Astrocyte (in vitro differentiated cells and primary cell): ENCODE results near the gene TYRP1. TPM values are rescaled to one million over a fixed set of nuclear protein-coding genes. Genes with fewer than 3 reads are reported as not detected.

Experiments
- DNase-seq: peaks from one replicate; pipeline ENCODE4 v3.0.0-alpha.2; 2010; ENCODE audit warnings: low read depth
- FAIRE-seq: peaks from 2 replicates; lab custom pipeline; 2011; peaks lifted over from hg19 to GRCh38; lab: Jason Lieb, UNC
- H2AFZ ChIP-seq: 2 replicates; pipeline ENCODE4 v1.6.0; 2012; ENCODE audit warnings: low read depth, low read length, inconsistent platforms
- H3K27ac ChIP-seq: 2 replicates; pipeline ENCODE4 v1.5.1; 2011; ENCODE audit warnings: low read depth, low read length, inconsistent platforms
- H3K27me3 ChIP-seq: 2 replicates; pipeline ENCODE4 v1.6.0; 2011; ENCODE audit warnings: low read length, inconsistent platforms; ENCODE audit not compliant: insufficient read depth
- H3K36me3 ChIP-seq: 2 replicates; pipeline ENCODE4 v1.5.1; 2011; ENCODE audit warnings: low read length, inconsistent platforms; ENCODE audit not compliant: insufficient read depth
- H3K4me1 ChIP-seq: 2 replicates; pipeline ENCODE4 v1.5.1; 2011; ENCODE audit warnings: low read length, inconsistent platforms; ENCODE audit not compliant: insufficient read depth
- H3K4me2 ChIP-seq: 2 replicates; pipeline ENCODE4 v1.6.0; 2012; ENCODE audit warnings: low read length, inconsistent platforms
- H3K4me3 ChIP-seq: 2 replicates; pipeline ENCODE4 v1.5.1; 2011; ENCODE audit warnings: low read depth, mild to moderate bottlenecking, low read length, inconsistent platforms; ENCODE audit not compliant: insufficient read depth
- H3K79me2 ChIP-seq: 2 replicates; pipeline ENCODE4 v1.6.0; 2012; ENCODE audit warnings: mild to moderate bottlenecking, low read length, inconsistent platforms; ENCODE audit not compliant: insufficient read depth
- H3K9ac ChIP-seq: 2 replicates; pipeline ENCODE4 v1.6.0; 2012; ENCODE audit warnings: mild to moderate bottlenecking, low read length, inconsistent platforms
- H3K9me3 ChIP-seq: 2 replicates; pipeline ENCODE4 v1.5.1; 2012; ENCODE audit warnings: low read depth, mild to moderate bottlenecking, low read length, inconsistent platforms; ENCODE audit not compliant: insufficient read depth
- H4K20me1 ChIP-seq: 2 replicates; pipeline ENCODE4 v1.6.0; 2012; ENCODE audit warnings: low read length, inconsistent platforms; ENCODE audit not compliant: insufficient read depth
- H3K27ac Mint-ChIP-seq: one replicate; pipeline ENCODE4 v1.8.0; 2021; ENCODE audit warnings: mild to moderate bottlenecking, mixed read lengths; ENCODE audit not compliant: unreplicated experiment
- H3K27me3 Mint-ChIP-seq: one replicate; pipeline ENCODE4 v1.8.0; 2021; ENCODE audit warnings: low read depth, mixed read lengths; ENCODE audit not compliant: unreplicated experiment
- H3K36me3 Mint-ChIP-seq: one replicate; pipeline ENCODE4 v1.8.0; 2021; ENCODE audit warnings: low read depth, mixed read lengths; ENCODE audit not compliant: unreplicated experiment
- H3K4me1 Mint-ChIP-seq: one replicate; pipeline ENCODE4 v1.8.0; 2021; ENCODE audit warnings: low read depth, mixed read lengths; ENCODE audit not compliant: unreplicated experiment
- H3K4me3 Mint-ChIP-seq: one replicate; pipeline ENCODE4 v1.8.0; 2021; ENCODE audit warnings: mild to moderate bottlenecking, moderate library complexity, mixed read lengths; ENCODE audit not compliant: unreplicated experiment
- H3K9me3 Mint-ChIP-seq: one replicate; pipeline ENCODE4 v1.8.0; 2021; ENCODE audit warnings: mild to moderate bottlenecking, mixed read lengths; ENCODE audit not compliant: unreplicated experiment
- CTCF ChIP-seq: IDR thresholded peaks from 2 replicates; pipeline ENCODE4 v1.5.1; 2011; ENCODE audit warnings: low read depth, mild to moderate bottlenecking, inconsistent platforms, low read length, moderate library complexity; ENCODE audit not compliant: insufficient read depth
- EZH2 ChIP-seq: IDR thresholded peaks from 2 replicates; pipeline ENCODE4 v1.6.1; 2012; ENCODE audit warnings: mild to moderate bottlenecking, low read length, inconsistent platforms; ENCODE audit not compliant: insufficient read depth
- total RNA-seq: library from RNA; stranded (reverse); gene quantifications from 2 replicates; pipeline ENCODE4 v1.2.1, GENCODE V29; 2021

Gene TYRP1
- total RNA-seq, 1 donor from 2014 or later: 0.73 TPM

GRCh38 chr9:12726795-12727194 lies 33.6 kb downstream of the TYRP1 start:
- H3K27ac ChIP-seq: no peak overlapping the region
- H3K9ac ChIP-seq: no peak overlapping the region
- H3K36me3 ChIP-seq: no peaks in the 10 kb centered on the region
- Mint-ChIP-seq H3K27ac (no peak overlapping the region), H3K4me1 (no peaks in the 10 kb centered on the region), H3K9me3 (no peaks in the 10 kb centered on the region), H3K27me3 (no peaks in the 10 kb centered on the region), H3K4me3 (no peak overlapping the region), H3K36me3 (no peaks in the 10 kb centered on the region)
- H2AFZ ChIP-seq: no peak overlapping the region
- no peak for TF ChIP-seq EZH2
- no peak for TF ChIP-seq CTCF
- FAIRE-seq (no peak), DNase-seq (no peak)
- H3K4me2 ChIP-seq: no peak overlapping the region
- H3K27me3 ChIP-seq: no peaks in the 10 kb centered on the region
- no peaks in the 10 kb centered on the region for H4K20me1 ChIP-seq
- no peaks in the 10 kb centered on the region for H3K9me3 ChIP-seq
- H3K4me1 ChIP-seq: no peaks in the 10 kb centered on the region
- no peaks in the 10 kb centered on the region for H3K79me2 ChIP-seq
- H3K4me3 ChIP-seq: no peak overlapping the region

- Mint-ChIP-seq H3K27me3 (no peaks in the 10 kb centered on the region), H3K9me3 (peaks cover 7% of the 10 kb centered on the region), H3K4me1 (no peaks in the 10 kb centered on the region), H3K4me3 (no peak overlapping the region), H3K36me3 (no peaks in the 10 kb centered on the region), H3K27ac (no peak overlapping the region)
- Histone ChIP-seq H3K27me3 (no peaks in the 10 kb centered on the region), H3K9me3 (no peaks in the 10 kb centered on the region), H3K4me2 (no peak overlapping the region), H4K20me1 (no peaks in the 10 kb centered on the region), H2AFZ (no peak overlapping the region), H3K4me1 (no peaks in the 10 kb centered on the region), H3K27ac (no peak overlapping the region), H3K9ac (no peak overlapping the region), H3K36me3 (no peaks in the 10 kb centered on the region), H3K4me3 (no peak overlapping the region), H3K79me2 (no peaks in the 10 kb centered on the region)
- no peak for TF ChIP-seq EZH2
- no peak for TF ChIP-seq CTCF
- DNase-seq (no peak), FAIRE-seq (no peak)
Measured at GRCh38 chr9:12730198-12730597, 37.0 kb downstream of the TYRP1 start.

DNA sequence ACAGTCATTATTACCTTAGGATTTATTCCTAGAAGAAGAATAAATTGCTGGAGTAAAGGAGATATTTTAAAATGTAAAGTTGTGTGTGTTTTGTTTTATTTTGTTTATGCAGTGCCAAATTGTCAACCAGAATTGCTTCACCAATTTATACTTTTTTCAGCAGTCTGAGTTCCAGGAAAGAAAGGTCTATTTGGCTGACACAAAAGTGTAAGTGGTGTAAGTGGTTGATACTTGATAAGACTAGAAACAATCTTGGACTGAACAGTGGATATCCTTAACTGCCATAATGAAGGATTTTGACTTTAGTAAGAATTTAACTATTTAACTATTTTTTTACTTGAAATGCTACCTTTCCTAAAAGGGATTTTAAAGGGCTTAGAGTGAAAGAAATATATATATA lies 37.7 kb downstream of the TYRP1 start:
- no peaks in the 10 kb centered on the region for H3K36me3 Mint-ChIP-seq
- TF ChIP-seq CTCF: no peak
- no peak for TF ChIP-seq EZH2
- Histone ChIP-seq H3K9ac (no peak overlapping the region), H3K79me2 (no peaks in the 10 kb centered on the region), H3K4me2 (no peak overlapping the region), H4K20me1 (no peaks in the 10 kb centered on the region), H3K27ac (no peak overlapping the region), H3K9me3 (no peaks in the 10 kb centered on the region), H3K36me3 (no peaks in the 10 kb centered on the region), H3K27me3 (no peaks in the 10 kb centered on the region), H3K4me3 (no peak overlapping the region), H3K4me1 (no peaks in the 10 kb centered on the region), H2AFZ (no peak overlapping the region)
- peaks cover 7% of the 10 kb centered on the region for H3K9me3 Mint-ChIP-seq
- DNase-seq (no peak), FAIRE-seq (no peak)
- H3K27ac Mint-ChIP-seq: no peak overlapping the region
- H3K4me3 Mint-ChIP-seq: no peak overlapping the region
- no peaks in the 10 kb centered on the region for H3K4me1 Mint-ChIP-seq
- H3K27me3 Mint-ChIP-seq: no peaks in the 10 kb centered on the region
